Keratinocyte (primary cell): ENCODE data around the gene EFHD2. TPM values are rescaled to one million over a fixed set of nuclear protein-coding genes. Genes with fewer than 3 reads are reported as not detected.
"Not testable (repeated sequence)": the region's sequence is repeated elsewhere in the genome, so short reads cannot be mapped to it uniquely, and the experiment has no call there.

Experiments used
- DNase-seq: peaks from one replicate; pipeline ENCODE4 v3.0.0-alpha.2; 2011; ENCODE audit warnings: low read depth, missing footprints, low spot score
- FAIRE-seq: peaks from 2 replicates; lab custom pipeline; 2011; peaks lifted over from hg19 to GRCh38; lab: Jason Lieb, UNC
- H2AFZ ChIP-seq: 2 replicates; pipeline ENCODE4 v1.6.0; 2012; ENCODE audit warnings: low read length, control low read depth, inconsistent platforms; ENCODE audit not compliant: control insufficient read depth
- H3K27ac ChIP-seq: 2 replicates; pipeline ENCODE4 v1.5.1; 2011; ENCODE audit warnings: low read length; ENCODE audit not compliant: control insufficient read depth, insufficient read depth
- H3K27me3 ChIP-seq: 3 replicates; pipeline ENCODE4 v1.6.0; 2011; ENCODE audit warnings: low read length; ENCODE audit not compliant: control insufficient read depth, insufficient read depth; ENCODE audit errors: extremely low read depth
- H3K36me3 ChIP-seq, 2 experiments: 2 replicates in 1 of 2; 3 replicates in 1 of 2; pipeline ENCODE4 v1.5.1; 2011; ENCODE audit warnings: low read length in 2 of 2, mild to moderate bottlenecking in 1 of 2; ENCODE audit not compliant: control insufficient read depth in 2 of 2, insufficient read depth in 2 of 2; ENCODE audit errors: extremely low read depth in 1 of 2
- H3K4me1 ChIP-seq: 3 replicates; pipeline ENCODE4 v1.5.1; 2011; ENCODE audit warnings: low read length; ENCODE audit not compliant: control insufficient read depth, insufficient read depth; ENCODE audit errors: extremely low read depth
- H3K4me2 ChIP-seq: 3 replicates; pipeline ENCODE4 v1.6.0; 2011; ENCODE audit warnings: low read depth, low read length; ENCODE audit not compliant: control insufficient read depth, insufficient read depth; ENCODE audit errors: extremely low read depth
- H3K4me3 ChIP-seq, 3 experiments: fragments of 200-600 bp in 1 of 3; sonication (generic) in 1 of 3; 2 replicates in 2 of 3; 3 replicates in 1 of 3; pipeline ENCODE4 v1.5.1; 2011 to 2016; ENCODE audit warnings: low read length in 3 of 3, mild to moderate bottlenecking in 3 of 3, control low read depth in 2 of 3, inconsistent platforms in 1 of 3, low read depth in 1 of 3, mixed read lengths in 1 of 3, mixed run types in 1 of 3, moderate library complexity in 1 of 3; ENCODE audit not compliant: control insufficient read depth in 2 of 3, insufficient read depth in 2 of 3; ENCODE audit errors: extremely low read depth in 1 of 3
- H3K79me2 ChIP-seq: 2 replicates; pipeline ENCODE4 v1.6.0; 2012; ENCODE audit warnings: low read length; ENCODE audit not compliant: control insufficient read depth, insufficient read depth
- H3K9ac ChIP-seq: 3 replicates; pipeline ENCODE4 v1.6.0; 2011; ENCODE audit warnings: low read length; ENCODE audit not compliant: control insufficient read depth, insufficient read depth; ENCODE audit errors: extremely low read depth
- H3K9me1 ChIP-seq: 3 replicates; pipeline ENCODE4 v1.6.0; 2011; ENCODE audit warnings: low read length; ENCODE audit not compliant: control insufficient read depth, insufficient read depth; ENCODE audit errors: extremely low read depth
- H3K9me3 ChIP-seq: 2 replicates; pipeline ENCODE4 v1.5.1; 2012; ENCODE audit warnings: low read depth, low read length; ENCODE audit not compliant: control insufficient read depth
- H4K20me1 ChIP-seq: 3 replicates; pipeline ENCODE4 v1.6.0; 2011; ENCODE audit warnings: low read length; ENCODE audit not compliant: control insufficient read depth, insufficient read depth; ENCODE audit errors: extremely low read depth
- CTCF ChIP-seq, 3 experiments: IDR thresholded peaks in 1 of 3; conservative IDR thresholded peaks in 1 of 3; optimal IDR thresholded peaks in 1 of 3; 2 replicates in 2 of 3; 3 replicates in 1 of 3; pipeline versions ENCODE3 to v1.5.1; 2011; ENCODE audit warnings: low read length in 3 of 3, mild to moderate bottlenecking in 3 of 3, moderate library complexity in 2 of 3, control low read depth in 1 of 3, inconsistent platforms in 1 of 3; ENCODE audit not compliant: insufficient read depth in 2 of 3; ENCODE audit errors: extremely low read depth in 1 of 3
- EZH2 ChIP-seq: IDR thresholded peaks from one replicate; pipeline ENCODE4 v1.6.1; 2012; ENCODE audit warnings: inconsistent platforms, mild to moderate bottlenecking, low read length, moderate library complexity
- dilution Hi-C: fragments of 300-500 bp; cut with MboI; formaldehyde crosslinking; loops from one replicate; pipeline ENCODE4 v1.7.0; 2020; ENCODE audit warnings: low sequenced_read_pairs; ENCODE audit not compliant: extremely low pct_ligation_motif_present
- polyA plus RNA-seq, 5 experiments: library from polyadenylated mRNA; depleted of rRNA in 3 of 5; stranded (reverse) in 3 of 5; stranded (forward) in 1 of 5; unstranded in 1 of 5; fragments of >200 nt; gene quantifications; 1 replicate in 1 of 5; 2 replicates in 3 of 5; 3 replicates in 1 of 5; pipeline versions ENCODE4 v1.2.1 to v1.2.3, GENCODE V29; 2011 to 2012; ENCODE audit warnings: missing spikeins in 2 of 5, low read depth in 1 of 5, low replicate concordance in 1 of 5

Gene EFHD2
- polyA plus RNA-seq, 1 donor (not counting 4 experiments of a cell fraction or from before 2014, with no cell fraction given): 47.6 TPM

GRCh38 chr1:15457585-15457984 lies 47.9 kb downstream of the EFHD2 start:
- no peak for TF ChIP-seq CTCF (optimal IDR thresholded peaks at IDR 0.05 in 1 of 3, IDR thresholded peaks at IDR 0.05 in 1 of 3, conservative IDR thresholded peaks at IDR 0.05 in 1 of 3; ENCODE audit: extremely low read depth in 1 of 3, insufficient read depth in 2 of 3, low read length in 3 of 3)
- TF ChIP-seq EZH2: no peak
- DNase-seq: no peak
- no peak overlapping the region for H2AFZ ChIP-seq
- no peak overlapping the region for H3K9ac ChIP-seq
- H3K4me2 ChIP-seq: no peak overlapping the region
- no peaks in the 10 kb centered on the region for H3K4me1 ChIP-seq
- no peaks in the 10 kb centered on the region for H4K20me1 ChIP-seq
- no peaks in the 10 kb centered on the region for H3K9me1 ChIP-seq
- no peak for FAIRE-seq
- dilution Hi-C loops: no loop called here
- no peaks in the 10 kb centered on the region for H3K9me3 ChIP-seq
- H3K79me2 ChIP-seq: no peaks in the 10 kb centered on the region
- no peaks in the 10 kb centered on the region for H3K36me3 ChIP-seq
- H3K27ac ChIP-seq: no peak overlapping the region
- no peaks in the 10 kb centered on the region for H3K27me3 ChIP-seq
- H3K4me3 ChIP-seq: no peak overlapping the region

GRCh38 chr1:15458388-15458787 lies 48.7 kb downstream of the EFHD2 start:
- H2AFZ ChIP-seq, H3K4me3 ChIP-seq, H3K9me3 ChIP-seq, H3K79me2 ChIP-seq, H3K9me1 ChIP-seq, H3K36me3 ChIP-seq, H3K4me2 ChIP-seq, H3K9ac ChIP-seq, H4K20me1 ChIP-seq, H3K4me1 ChIP-seq, FAIRE-seq, H3K27ac ChIP-seq, DNase-seq, dilution Hi-C loops, H3K27me3 ChIP-seq: not testable (repeated sequence)
